Muscle layer of colon (tissue), 2 donors: Measurements from ENCODE around the gene MKRN2.
"Not testable (repeated sequence)": the region's sequence is repeated elsewhere in the genome, so short reads cannot be mapped to it uniquely, and the experiment has no call there.

ENCODE experiments used
- H3K27ac ChIP-seq: one replicate; pipeline ENCODE4 v1.7.0; 2013; ENCODE audit warnings: low read depth, mild to moderate bottlenecking, low read length, moderate library complexity
- H3K27me3 ChIP-seq, 2 donors: one replicate each; pipeline ENCODE4 v1.7.0; 2013; ENCODE audit warnings: low read length in 2 of 2, mild to moderate bottlenecking in 2 of 2; ENCODE audit not compliant: insufficient read depth in 2 of 2, control insufficient read depth in 1 of 2
- H3K36me3 ChIP-seq: one replicate; pipeline ENCODE4 v1.7.0; 2013; ENCODE audit warnings: mild to moderate bottlenecking, low read length; ENCODE audit not compliant: insufficient read depth
- H3K4me1 ChIP-seq: one replicate; pipeline ENCODE4 v1.7.0; 2013; ENCODE audit warnings: mild to moderate bottlenecking, low read length; ENCODE audit not compliant: insufficient read depth
- H3K4me3 ChIP-seq, 2 donors: one replicate each; pipeline ENCODE4 v1.7.0; 2013; ENCODE audit warnings: low read length in 2 of 2, low read depth in 1 of 2, mild to moderate bottlenecking in 1 of 2, moderate library complexity in 1 of 2
- H3K9ac ChIP-seq: one replicate; pipeline ENCODE4 v1.7.0; 2013; ENCODE audit warnings: low read length
- H3K9me3 ChIP-seq: one replicate; pipeline ENCODE4 v1.7.0; 2013; ENCODE audit warnings: mild to moderate bottlenecking, low read length
- donor health status: abdominal sarcoma.
- donor health status: Adenocarcinoma of cecum.

Gene MKRN2

GRCh38 chr3:12522721-12523120, 34.2 kb upstream of the MKRN2 start:
- H3K27me3 ChIP-seq = no peaks in the 10 kb centered on the region
- no peaks in the 10 kb centered on the region for H3K9me3 ChIP-seq
- no peak overlapping the region for H3K4me3 ChIP-seq
- no peak overlapping the region for H3K27ac ChIP-seq
- peaks cover 4% of the 10 kb centered on the region for H3K36me3 ChIP-seq
- H3K4me1 ChIP-seq = no peaks in the 10 kb centered on the region
- H3K9ac ChIP-seq = no peak overlapping the region

GRCh38 chr3:12527757-12528143, 29.1 kb upstream of the MKRN2 start:
- no peaks in the 10 kb centered on the region for H3K4me1 ChIP-seq
- H3K27ac ChIP-seq = no peak overlapping the region
- no peak overlapping the region for H3K4me3 ChIP-seq
- H3K36me3 ChIP-seq = peaks cover 21% of the 10 kb centered on the region
- H3K9ac ChIP-seq = no peak overlapping the region
- H3K27me3 ChIP-seq = no peaks in the 10 kb centered on the region
- H3K9me3 ChIP-seq = no peaks in the 10 kb centered on the region

- Histone ChIP-seq H3K9me3 (no peaks in the 10 kb centered on the region), H3K36me3 (peaks cover 21% of the 10 kb centered on the region)
These were observed 24.7 kb upstream of the MKRN2 start for GRCh38 chr3:12532182-12532581.

GRCh38 chr3:12536423-12536822, 20.5 kb upstream of the MKRN2 start:
- Histone ChIP-seq H3K4me3 (no peak overlapping the region), H3K27ac (no peak overlapping the region), H3K9me3 (no peaks in the 10 kb centered on the region), H3K36me3 (peaks cover 6% of the 10 kb centered on the region), H3K9ac (no peak overlapping the region), H3K4me1 (no peaks in the 10 kb centered on the region), H3K27me3 (no peaks in the 10 kb centered on the region)

More at GRCh38 chr3:12532182-12532581, 24.7 kb upstream of the MKRN2 start:
- Histone ChIP-seq H3K9ac (no peak overlapping the region), H3K4me3 (no peak overlapping the region), H3K27me3 (no peaks in the 10 kb centered on the region), H3K27ac (no peak overlapping the region), H3K4me1 (no peaks in the 10 kb centered on the region)

- Histone ChIP-seq H3K4me3 (no peak overlapping the region), H3K27me3 (no peaks in the 10 kb centered on the region), H3K9ac (no peak overlapping the region), H3K36me3 (no peaks in the 10 kb centered on the region), H3K4me1 (no peaks in the 10 kb centered on the region), H3K9me3 (no peaks in the 10 kb centered on the region), H3K27ac (no peak overlapping the region)
These were observed 15.3 kb upstream of the MKRN2 start for GRCh38 chr3:12541625-12542024.

GRCh38 chr3:12543497-12543896, 13.4 kb upstream of the MKRN2 start:
- not testable (repeated sequence) for H3K4me1 ChIP-seq, H3K36me3 ChIP-seq, H3K27me3 ChIP-seq, H3K4me3 ChIP-seq, H3K9me3 ChIP-seq, H3K27ac ChIP-seq, H3K9ac ChIP-seq

GRCh38 chr3:12544652-12545472, 12.0 kb upstream of the MKRN2 start:
- Histone ChIP-seq H3K27me3 (no peaks in the 10 kb centered on the region), H3K4me3 (no peak overlapping the region), H3K27ac (no peak overlapping the region), H3K36me3 (no peaks in the 10 kb centered on the region), H3K4me1 (no peaks in the 10 kb centered on the region), H3K9me3 (no peaks in the 10 kb centered on the region), H3K9ac (no peak overlapping the region)

GRCh38 chr3:12545473-12545791, 11.5 kb upstream of the MKRN2 start, which contains the start of gene MKRN2OS:
TSS of gene MKRN2OS (minus strand) at chr3:12545499. CDS start at chr3:12545464, 35 bp downstream.
- Histone ChIP-seq H3K9ac (no peak within 1 kb of the TSS), H3K9me3 (no peaks in the 10 kb centered on the region), H3K4me1 (no peaks in the 10 kb centered on the region), H3K27ac (no peak within 1 kb of the TSS), H3K27me3 (no peaks in the 10 kb centered on the region), H3K4me3 (no peak within 1 kb of the TSS), H3K36me3 (no peaks in the 10 kb centered on the region)

GRCh38 chr3:12549971-12550760, 6.7 kb upstream of the MKRN2 start:
- Histone ChIP-seq H3K9me3 (no peaks in the 10 kb centered on the region), H3K4me3 (no peak overlapping the region), H3K27ac (no peak overlapping the region), H3K36me3 (no peaks in the 10 kb centered on the region), H3K4me1 (no peaks in the 10 kb centered on the region), H3K27me3 (peaks cover 0 to 5% of the 10 kb centered on the region in 2 donors), H3K9ac (no peak overlapping the region)

- H3K4me3 ChIP-seq = peak overlapping the region; percentile 61 to 74
- no peaks in the 10 kb centered on the region for H3K36me3 ChIP-seq
- peaks cover 15% of the 10 kb centered on the region for H3K4me1 ChIP-seq
- peaks cover 0 to 5% of the 10 kb centered on the region in 2 donors for H3K27me3 ChIP-seq
- no peak overlapping the region for H3K27ac ChIP-seq
- no peaks in the 10 kb centered on the region for H3K9me3 ChIP-seq
- H3K9ac ChIP-seq = peak overlapping the region; percentile 60
These were observed 2.9 kb upstream of the MKRN2 start for GRCh38 chr3:12553921-12554391.

- H3K4me1 ChIP-seq = peaks cover 21% of the 10 kb centered on the region
- peaks cover 0 to 5% of the 10 kb centered on the region in 2 donors for H3K27me3 ChIP-seq
- peak overlapping the region; percentile 75 for H3K9ac ChIP-seq
- H3K9me3 ChIP-seq = no peaks in the 10 kb centered on the region
- peak overlapping the region; percentile 93 for H3K4me3 ChIP-seq
- H3K27ac ChIP-seq = peak overlapping the region; percentile 97
- no peaks in the 10 kb centered on the region for H3K36me3 ChIP-seq
These were observed 585 bp upstream of the MKRN2 start for GRCh38 chr3:12556314-12556689.
